IPS-11a (cell line): Measurements from ENCODE around the gene PCBP2.
"Not testable (repeated sequence)": the region's sequence is repeated elsewhere in the genome, so short reads cannot be mapped to it uniquely, and the experiment has no call there.

Experiments used
- H3K4me3 ChIP-seq: one replicate; pipeline ENCODE4 v1.5.1; 2013; ENCODE audit warnings: low read depth, low read length, control low read depth

The PCBP2 gene

GRCh38 chr12:53451661-53452158, at the start of gene PCBP2:
TSS of gene PCBP2 (plus strand) at chr12:53452102. CDS start at chr12:53454801, 2,699 bp downstream.
- peak within 1 kb of the TSS; percentile 81 for H3K4me3 ChIP-seq

- not testable (repeated sequence) for H3K4me3 ChIP-seq
These were observed 49.6 kb upstream of the PCBP2 start for GRCh38 chr12:53402351-53402750.

- H3K4me3 ChIP-seq = no peak overlapping the region
These were observed 49.0 kb upstream of the PCBP2 start for GRCh38 chr12:53402871-53403270.

GRCh38 chr12:53410951-53411350, 41.0 kb upstream of the PCBP2 start:
- no peak overlapping the region for H3K4me3 ChIP-seq

- H3K4me3 ChIP-seq = no peak overlapping the region
These were observed 38.3 kb upstream of the PCBP2 start for GRCh38 chr12:53413485-53414204.

GRCh38 chr12:53414756-53415417, 37.0 kb upstream of the PCBP2 start:
- no peak overlapping the region for H3K4me3 ChIP-seq

GRCh38 chr12:53415752-53416389, 36.0 kb upstream of the PCBP2 start:
- H3K4me3 ChIP-seq = not testable (repeated sequence)

- not testable (repeated sequence) for H3K4me3 ChIP-seq
These were observed 34.5 kb upstream of the PCBP2 start for GRCh38 chr12:53417291-53417816.

- H3K4me3 ChIP-seq = no peak overlapping the region
These were observed 33.7 kb upstream of the PCBP2 start for GRCh38 chr12:53418221-53418620.

- no peak overlapping the region for H3K4me3 ChIP-seq
These were observed 32.1 kb upstream of the PCBP2 start for GRCh38 chr12:53419756-53420155.

- H3K4me3 ChIP-seq = not testable (repeated sequence)
These were observed 29.7 kb upstream of the PCBP2 start for GRCh38 chr12:53422247-53422646.

GRCh38 chr12:53423597-53423996, 28.3 kb upstream of the PCBP2 start, which contains the start of gene AMHR2:
TSS of gene AMHR2 (plus strand) at chr12:53423855. CDS start at chr12:53423935, 80 bp downstream.
- H3K4me3 ChIP-seq = no peak within 1 kb of the TSS

- H3K4me3 ChIP-seq = no peak overlapping the region
These were observed 27.0 kb upstream of the PCBP2 start for GRCh38 chr12:53424626-53425514.

- H3K4me3 ChIP-seq = no peak overlapping the region
These were observed 26.3 kb upstream of the PCBP2 start for GRCh38 chr12:53425515-53426150.

- no peak overlapping the region for H3K4me3 ChIP-seq
These were observed 23.9 kb upstream of the PCBP2 start for GRCh38 chr12:53427905-53428594.

- H3K4me3 ChIP-seq = no peak overlapping the region
These were observed 23.2 kb upstream of the PCBP2 start for GRCh38 chr12:53428741-53429140.

- H3K4me3 ChIP-seq = no peak overlapping the region
These were observed 21.8 kb upstream of the PCBP2 start for GRCh38 chr12:53430116-53430515.

- H3K4me3 ChIP-seq = no peak overlapping the region
These were observed 20.7 kb upstream of the PCBP2 start for GRCh38 chr12:53431187-53431586.

GRCh38 chr12:53435326-53435725, 16.6 kb upstream of the PCBP2 start:
- not testable (repeated sequence) for H3K4me3 ChIP-seq
